K562 (cell line): ENCODE results near the gene SUOX. TPM values are rescaled to one million over a fixed set of nuclear protein-coding genes. Genes with fewer than 3 reads are reported as not detected.

ENCODE experiments used
- ADNP ChIP-seq: fragments of 200-800 bp; sonication (Bioruptor generic); IDR thresholded peaks from 2 replicates; pipeline ENCODE4 v1.6.1; 2016; ENCODE audit warnings: missing genetic modification characterization, missing compliant biosample characterization
- BRCA1 ChIP-seq, 2 experiments: fragments of 450-650 bp in 1 of 2; sonication (generic) in 1 of 2; formaldehyde crosslinking in 1 of 2; IDR thresholded peaks; 2 replicates each; pipeline versions ENCODE4 v1.5.0 to v1.6.1; 2017 to 2020; ENCODE audit warnings: mild to moderate bottlenecking in 1 of 2, missing genetic modification reagents in 1 of 2
- CHD1 ChIP-seq: fragments of 200-600 bp; sonication (generic); IDR thresholded peaks from one replicate; pipeline ENCODE4 v1.6.1; 2012; ENCODE audit warnings: mild to moderate bottlenecking, moderate library complexity, low read length, inconsistent platforms
- GATAD2A ChIP-seq: fragments of 450-650 bp; IDR thresholded peaks from 2 replicates; pipeline ENCODE4 v1.6.1; 2017
- GTF3C2 ChIP-seq: IDR thresholded peaks from 3 replicates; pipeline ENCODE4 v1.6.1; 2011; ENCODE audit warnings: borderline replicate concordance, mild to moderate bottlenecking, moderate library complexity; ENCODE audit not compliant: insufficient read length; ENCODE audit errors: extremely low read depth
- HMGN3 ChIP-seq: IDR thresholded peaks from 2 replicates; pipeline ENCODE4 v1.6.1; 2011; ENCODE audit warnings: borderline replicate concordance, low read depth, mild to moderate bottlenecking, mixed read lengths, low read length; ENCODE audit not compliant: insufficient read length; ENCODE audit errors: extremely low read depth
- HNRNPK ChIP-seq: fragments of 200-400 bp; formaldehyde crosslinking; IDR thresholded peaks from one replicate; pipeline ENCODE4 v1.6.1; 2018; ENCODE audit warnings: mild to moderate bottlenecking, low read depth, low read length; ENCODE audit not compliant: poor library complexity, severe bottlenecking
- KAT2B ChIP-seq: IDR thresholded peaks from one replicate; pipeline ENCODE4 v1.6.1; 2012; ENCODE audit warnings: low read depth, mild to moderate bottlenecking, control low read depth, inconsistent platforms, low read length, moderate library complexity
- KAT7 ChIP-seq: sonication (generic); formaldehyde crosslinking; IDR thresholded peaks from 2 replicates; pipeline ENCODE4 v1.8.0; 2022; ENCODE audit warnings: missing genetic modification reagents, mild to moderate bottlenecking, borderline replicate concordance
- KLF16 ChIP-seq: IDR thresholded peaks from 2 replicates; pipeline ENCODE4 v1.6.1; 2016; ENCODE audit warnings: antibody characterized with exemption
- MYBL2 ChIP-seq, 2 experiments: fragments of 450-650 bp in 1 of 2; sonication (generic) in 1 of 2; formaldehyde crosslinking in 1 of 2; IDR thresholded peaks; 2 replicates each; pipeline versions ENCODE4 v1.6.1 to v1.8.1; 2017 to 2022; ENCODE audit warnings: borderline replicate concordance in 1 of 2, inconsistent platforms in 1 of 2, low read depth in 1 of 2, mild to moderate bottlenecking in 1 of 2, missing genetic modification reagents in 1 of 2, moderate library complexity in 1 of 2
- NELFE ChIP-seq: IDR thresholded peaks from 2 replicates; pipeline ENCODE4 v1.6.1; 2011; ENCODE audit warnings: mild to moderate bottlenecking; ENCODE audit not compliant: insufficient read depth, insufficient read length
- NFXL1 ChIP-seq: fragments of 450-650 bp; formaldehyde crosslinking; IDR thresholded peaks from 2 replicates; pipeline ENCODE4 v1.4.0; 2021; ENCODE audit warnings: mild to moderate bottlenecking
- RFX1 ChIP-seq: fragments of 450-650 bp; IDR thresholded peaks from 2 replicates; pipeline ENCODE4 v1.6.1; 2016; ENCODE audit warnings: mild to moderate bottlenecking, moderate library complexity
- SAFB2 ChIP-seq: fragments of 200-400 bp; formaldehyde crosslinking; IDR thresholded peaks from 2 replicates; pipeline ENCODE4 v1.6.1; 2018; ENCODE audit warnings: borderline replicate concordance, low read length, low read depth, moderate library complexity; ENCODE audit not compliant: severe bottlenecking
- SRSF7 ChIP-seq: fragments of 200-400 bp; formaldehyde crosslinking; optimal IDR thresholded peaks from 2 replicates; pipeline ENCODE3; 2017; ENCODE audit warnings: mild to moderate bottlenecking, low read depth, low read length
- STAT5A ChIP-seq: IDR thresholded peaks from 2 replicates; pipeline ENCODE4 v1.6.1; 2012; ENCODE audit warnings: low read length, inconsistent platforms, borderline replicate concordance
- XRCC4 ChIP-seq: IDR thresholded peaks from one replicate; pipeline ENCODE4 v1.6.1; 2011; ENCODE audit not compliant: insufficient read depth, insufficient read length; ENCODE audit errors: extremely low read depth
- ZNF184 ChIP-seq: sonication (generic); formaldehyde crosslinking; IDR thresholded peaks from 2 replicates; pipeline ENCODE4 v1.5.0; 2020; ENCODE audit warnings: missing genetic modification reagents
- ZNF197 ChIP-seq: fragments of 200-800 bp; sonication (Bioruptor generic); IDR thresholded peaks from 2 replicates; pipeline ENCODE4 v1.6.1; 2016; ENCODE audit warnings: low read depth, missing genetic modification characterization, missing compliant biosample characterization
- ZNF408 ChIP-seq: fragments of 250-450 bp; sonication (Bioruptor Pico); IDR thresholded peaks from 2 replicates; pipeline ENCODE4 v1.4.0; 2020; ENCODE audit warnings: low read depth, mild to moderate bottlenecking, moderate library complexity
- ZNF780A ChIP-seq: fragments of 250-450 bp; sonication (Bioruptor Pico); IDR thresholded peaks from 2 replicates; pipeline ENCODE4 v1.5.0; 2021; ENCODE audit warnings: mild to moderate bottlenecking
- polyA plus RNA-seq, 8 experiments: library from polyadenylated mRNA; depleted of rRNA in 4 of 8; stranded (reverse) in 5 of 8; unstranded in 3 of 8; fragments of >200 nt; fragmentation: Nextera tagmentation in 2 of 8; fragmentation: Illumina TruSeq in 1 of 8; extraction: Ambion mirVana in 2 of 8; extraction: Trizol in 1 of 8; gene quantifications; 2 replicates each; pipeline versions ENCODE4 v1.2.1 to v1.2.3, GENCODE V29; 2011 to 2014; ENCODE audit warnings: inconsistent platforms in 1 of 8, missing spikeins in 1 of 8
- total RNA-seq, 7 experiments: library from RNA; depleted of rRNA in 6 of 7; stranded (reverse); fragments of >200 nt in 6 of 7; fragmentation: Illumina TruSeq in 2 of 7; extraction: Trizol in 2 of 7; gene quantifications; 2 replicates each; pipeline versions ENCODE4 v1.2.1 to v1.2.3, GENCODE V29; 2011 to 2021; ENCODE audit warnings: low replicate concordance in 1 of 7
- TF ChIP-seq, protein P1 (sequence below): fragments of 250-450 bp; sonication (Bioruptor Pico); IDR thresholded peaks from 2 replicates; pipeline ENCODE4 v1.5.0; 2021
- TF ChIP-seq, protein P2 (sequence below): fragments of 250-450 bp; sonication (Bioruptor Pico); IDR thresholded peaks from 2 replicates; pipeline ENCODE4 v1.6.1; 2021; ENCODE audit warnings: mild to moderate bottlenecking

Gene SUOX
- total and polyA plus RNA-seq, 9 of the 15 experiments (the other 6 are each of a cell fraction or from before 2014, with no cell fraction given): 9.2 to 39.7 (median 25.4) TPM

GRCh38 chr12:55996715-55997534 lies at the start of gene SUOX (continued):
- TF ChIP-seq ZNF184 (CRISPR knock-in tag): no peak
- TF ChIP-seq GTF3C2: no peak
- TF ChIP-seq STAT5A: peak; percentile 61; the same call in 1 of the 2 replicates
- TF ChIP-seq ADNP: 0 out of 2 replicates have a peak, but pooled peaks have one; percentile 13
- TF ChIP-seq ZNF780A (CRISPR knock-in tag): no peak
- no peak for TF ChIP-seq NELFE
- peak; percentile 80 for TF ChIP-seq RFX1
- TF ChIP-seq, protein P1, sequence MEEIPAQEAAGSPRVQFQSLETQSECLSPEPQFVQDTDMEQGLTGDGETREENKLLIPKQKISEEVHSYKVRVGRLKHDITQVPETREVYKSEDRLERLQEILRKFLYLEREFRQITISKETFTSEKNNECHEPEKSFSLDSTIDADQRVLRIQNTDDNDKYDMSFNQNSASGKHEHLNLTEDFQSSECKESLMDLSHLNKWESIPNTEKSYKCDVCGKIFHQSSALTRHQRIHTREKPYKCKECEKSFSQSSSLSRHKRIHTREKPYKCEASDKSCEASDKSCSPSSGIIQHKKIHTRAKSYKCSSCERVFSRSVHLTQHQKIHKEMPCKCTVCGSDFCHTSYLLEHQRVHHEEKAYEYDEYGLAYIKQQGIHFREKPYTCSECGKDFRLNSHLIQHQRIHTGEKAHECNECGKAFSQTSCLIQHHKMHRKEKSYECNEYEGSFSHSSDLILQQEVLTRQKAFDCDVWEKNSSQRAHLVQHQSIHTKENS (CRISPR knock-in tag): no peak
- no peak for TF ChIP-seq ZNF197
- no peak for TF ChIP-seq KAT7
- no peak for TF ChIP-seq MYBL2 (IDR thresholded peaks at IDR 0.05; ENCODE audit: low read depth)
- no peak for TF ChIP-seq MYBL2 (CRISPR knock-in tag; IDR thresholded peaks at IDR 0.05; ENCODE audit: borderline replicate concordance)
- TF ChIP-seq HMGN3: no peak
- TF ChIP-seq, protein P2, sequence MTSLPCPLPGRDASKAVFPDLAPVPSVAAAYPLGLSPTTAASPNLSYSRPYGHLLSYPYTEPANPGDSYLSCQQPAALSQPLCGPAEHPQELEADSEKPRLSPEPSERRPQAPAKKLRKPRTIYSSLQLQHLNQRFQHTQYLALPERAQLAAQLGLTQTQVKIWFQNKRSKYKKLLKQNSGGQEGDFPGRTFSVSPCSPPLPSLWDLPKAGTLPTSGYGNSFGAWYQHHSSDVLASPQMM (CRISPR knock-in tag): no peak
- no peak for TF ChIP-seq HNRNPK
- TF ChIP-seq ZNF408 (CRISPR knock-in tag): no peak
- no peak for TF ChIP-seq SRSF7
- TF ChIP-seq SAFB2: no peak
- peak; percentile 83 for TF ChIP-seq CHD1
- TF ChIP-seq KLF16: no peak
- TF ChIP-seq XRCC4: no peak
- no peak for TF ChIP-seq GATAD2A
- TF ChIP-seq NFXL1 (CRISPR knock-in tag): peak; percentile 67; the same call in 1 of the 2 replicates
- no peak for TF ChIP-seq KAT2B
- TF ChIP-seq BRCA1 (IDR thresholded peaks at IDR 0.05): no peak
- no peak for TF ChIP-seq BRCA1 (CRISPR knock-in tag; IDR thresholded peaks at IDR 0.05)
